PC-9 (cell line): ENCODE results near the gene MTHFD1. TPM values are rescaled to one million over a fixed set of nuclear protein-coding genes. Genes with fewer than 3 reads are reported as not detected.

Experiments
- BruUV-seq: library from RNA; stranded (reverse); fragments of 400-500 nt; replicated peaks from 2 replicates; lab custom pipeline; 2021; lab: Mats Ljungman, UMichigan
- CTCF ChIA-PET: fragments of 300-600 bp; sonication (Branson Sonifier 250); formaldehyde crosslinking; loops from one replicate; lab custom pipeline; 2022; ENCODE audit warnings: antibody characterized with exemption; lab: Charles Lee
- POLR2A ChIA-PET: fragments of 300-600 bp; sonication (Branson Sonifier 250); formaldehyde crosslinking; loops from one replicate; lab custom pipeline; 2022; ENCODE audit warnings: antibody characterized with exemption; ENCODE audit not compliant: unreplicated experiment; lab: Charles Lee
- DNase-seq, 2 experiments: peaks; one replicate each; pipeline versions ENCODE4 v3.0.0 to v3.0.0-alpha.2; 2015 to 2022; ENCODE audit warnings: mixed read lengths in 1 of 2
- H2AFZ ChIP-seq: fragments of 200-600 bp; sonication (generic); 2 replicates; pipeline ENCODE4 v1.8.1; 2017; ENCODE audit warnings: antibody characterized with exemption
- H3F3A ChIP-seq: fragments of 200-600 bp; sonication (generic); 2 replicates; pipeline ENCODE4 v1.8.1; 2017; ENCODE audit warnings: antibody characterized with exemption, mild to moderate bottlenecking, low read depth; ENCODE audit not compliant: insufficient read depth
- H3K27ac ChIP-seq: fragments of 200-600 bp; sonication (generic); 2 replicates; pipeline ENCODE4 v1.6.1; 2016; ENCODE audit warnings: mixed run types
- H3K27me3 ChIP-seq: fragments of 200-600 bp; sonication (generic); 2 replicates; pipeline ENCODE4 v1.6.1; 2016; ENCODE audit warnings: low read depth, mixed run types; ENCODE audit not compliant: insufficient read depth
- H3K36me3 ChIP-seq: fragments of 200-600 bp; sonication (generic); 2 replicates; pipeline ENCODE4 v1.6.1; 2016; ENCODE audit warnings: low read depth, mixed run types
- H3K4me1 ChIP-seq: fragments of 200-600 bp; sonication (generic); replicated peaks from 2 replicates; pipeline ENCODE4 v1.6.1; 2016; ENCODE audit warnings: mixed run types; ENCODE audit not compliant: insufficient read depth
- H3K4me2 ChIP-seq: fragments of 200-600 bp; sonication (generic); 2 replicates; pipeline ENCODE4 v1.6.1; 2017; ENCODE audit warnings: mixed run types
- H3K4me3 ChIP-seq: fragments of 200-600 bp; sonication (generic); 2 replicates; pipeline ENCODE4 v1.6.1; 2016; ENCODE audit warnings: mixed run types
- H3K79me2 ChIP-seq: fragments of 200-600 bp; sonication (generic); 2 replicates; pipeline ENCODE4 v1.6.1; 2017; ENCODE audit warnings: low read depth, mixed run types
- H3K9me2 ChIP-seq: fragments of 200-600 bp; sonication (generic); 2 replicates; pipeline ENCODE4 v1.8.1; 2017; ENCODE audit warnings: mild to moderate bottlenecking; ENCODE audit not compliant: insufficient read depth
- H3K9me3 ChIP-seq: fragments of 200-600 bp; sonication (generic); 2 replicates; pipeline ENCODE4 v1.8.1; 2016; ENCODE audit warnings: low read depth; ENCODE audit not compliant: insufficient read depth
- H4K20me1 ChIP-seq: fragments of 200-600 bp; sonication (generic); 2 replicates; pipeline ENCODE4 v1.8.1; 2017; ENCODE audit not compliant: insufficient read depth
- CTCF ChIP-seq: fragments of 200-600 bp; sonication (generic); conservative IDR thresholded peaks from 2 replicates; pipeline ENCODE4 v1.6.1; 2017; ENCODE audit warnings: mixed run types, antibody characterized with exemption, mild to moderate bottlenecking, moderate library complexity
- EZH2 ChIP-seq: fragments of 200-600 bp; sonication (generic); IDR thresholded peaks from 2 replicates; pipeline ENCODE4 v1.8.0; 2017; ENCODE audit warnings: antibody characterized with exemption, low read depth
- intact Hi-C: fragments of 100-400 bp; cut with micrococcal nuclease; formaldehyde crosslinking; loops from one replicate; pipeline ENCODE4 v1.10.0; 2022; ENCODE audit not compliant: unreplicated experiment
- total RNA-seq: library from RNA; stranded (reverse); gene quantifications from 2 replicates; pipeline ENCODE4 v1.2.3, GENCODE V29; 2021

MTHFD1 gene
- total RNA-seq, 1 experiment from 2014 or later = 161 TPM

DNA sequence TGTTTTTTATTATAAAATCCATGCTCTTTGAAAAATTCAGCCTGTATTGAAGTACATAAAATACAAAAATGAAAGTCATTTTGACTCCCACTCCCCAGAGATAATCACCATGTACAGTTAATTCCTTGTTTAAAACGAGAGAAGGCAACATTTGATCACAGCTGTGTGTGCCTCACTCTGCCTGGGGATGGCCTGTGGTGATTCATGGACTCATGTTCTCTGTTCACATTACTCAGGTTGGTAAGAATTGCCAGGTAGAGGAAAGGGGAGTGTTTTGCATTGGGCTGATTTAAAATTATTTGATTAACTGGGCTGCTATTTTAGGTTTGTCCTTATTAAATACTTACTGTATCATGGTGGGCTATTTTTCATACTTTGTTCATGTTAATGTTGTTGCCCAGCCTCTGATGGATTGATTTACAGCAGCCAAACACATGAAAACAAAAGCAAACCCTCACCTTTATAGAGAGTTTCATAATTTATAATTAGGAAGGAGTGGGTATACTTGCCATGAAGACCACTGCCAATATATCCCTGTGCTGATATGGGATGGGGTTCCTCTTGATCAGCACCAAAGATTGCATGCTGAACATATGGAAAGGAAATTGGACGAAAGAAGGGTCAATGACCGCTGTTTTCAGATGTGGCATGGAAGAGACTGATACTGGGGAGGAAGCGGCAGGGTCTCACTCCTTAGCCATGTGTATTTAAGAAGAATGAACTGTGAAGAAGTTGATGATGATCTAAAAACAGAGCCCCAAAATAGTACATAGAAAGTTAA lies 119.4 kb downstream of the MTHFD1 start:
- ChIA-PET POLR2A (interaction anchor here (0.5 to 0.7 kb wide), 2 partner anchors 65 to 87 kb away, joined by 3 to 5 read pairs; no protein-coding TSS in a partner anchor), CTCF (no interaction called here)
- TF ChIP-seq EZH2 (no peak), CTCF (no peak)
- Histone ChIP-seq H3K36me3 (0 out of 2 replicates have a peak, but pooled peaks cover 8% of the 10 kb centered on the region), H3F3A (peaks cover 38% of the 10 kb centered on the region; the same call in 1 of the 2 replicates), H3K79me2 (peaks cover 85% of the 10 kb centered on the region), H2AFZ (no peak overlapping the region), H3K9me2 (no peaks in the 10 kb centered on the region), H3K9me3 (no peaks in the 10 kb centered on the region), H3K4me1 (peaks cover 49% of the 10 kb centered on the region), H3K4me2 (peak overlapping the region; percentile 82), H3K27ac (peak overlapping the region; percentile 32), H3K27me3 (no peaks in the 10 kb centered on the region), H4K20me1 (peaks cover 43% of the 10 kb centered on the region), H3K4me3 (peak overlapping the region; percentile 61; the same call in 1 of the 2 replicates)
- intact Hi-C loops = loop anchor here (10.0 kb wide), 2 partner anchors 197 to 407 kb away; partner anchors contain the start of genes CHURC1 and PLEKHG3
- DNase-seq = peak in 1 of 2 experiments; percentile 67
- BruUV-seq = no TSS peak

- H3K4me3 ChIP-seq = no peak overlapping the region
- 0 out of 2 replicates have a peak, but pooled peaks cover 8% of the 10 kb centered on the region for H3K36me3 ChIP-seq
- H3K9me2 ChIP-seq = no peaks in the 10 kb centered on the region
- peaks cover 85% of the 10 kb centered on the region for H3K79me2 ChIP-seq
- no peaks in the 10 kb centered on the region for H3K27me3 ChIP-seq
- ChIA-PET POLR2A (interaction anchor here (0.6 to 0.7 kb wide), 2 partner anchors 54 to 157 kb away, joined by 3 to 4 read pairs; no protein-coding TSS in a partner anchor), CTCF (no interaction called here)
- no TSS peak for BruUV-seq
- H3K27ac ChIP-seq = 0 out of 2 replicates have a peak overlapping the region, but pooled peaks have one; percentile 32
- H3K4me1 ChIP-seq = peaks cover 48% of the 10 kb centered on the region
- H3K9me3 ChIP-seq = no peaks in the 10 kb centered on the region
- H3F3A ChIP-seq = peaks cover 30% of the 10 kb centered on the region; the same call in 1 of the 2 replicates
- peak overlapping the region; percentile 8; the same call in 1 of the 2 replicates for H3K4me2 ChIP-seq
- intact Hi-C loops = loop anchor here (10.0 kb wide), 2 partner anchors 197 to 407 kb away; partner anchors contain the start of genes CHURC1 and PLEKHG3
- no peak for DNase-seq
- H4K20me1 ChIP-seq = peaks cover 43% of the 10 kb centered on the region
- no peak overlapping the region for H2AFZ ChIP-seq
- TF ChIP-seq EZH2 (no peak), CTCF (no peak)
These were observed 120.1 kb downstream of the MTHFD1 start for GRCh38 chr14:64508215-64508776.

- H3K9me3 ChIP-seq = no peaks in the 10 kb centered on the region
- TF ChIP-seq CTCF = no peak
- no peak for TF ChIP-seq EZH2
- H3K36me3 ChIP-seq = peaks cover 10% of the 10 kb centered on the region; the same call in 1 of the 2 replicates
- DNase-seq = no peak
- H3K27me3 ChIP-seq = no peaks in the 10 kb centered on the region
- no peak overlapping the region for H3K27ac ChIP-seq
- no peak overlapping the region for H3K4me3 ChIP-seq
- H3K4me1 ChIP-seq = peaks cover 50% of the 10 kb centered on the region
- POLR2A ChIA-PET = interaction anchor here (0.7 kb wide), 1 partner anchor 53 kb away, joined by 3 read pairs; no protein-coding TSS in a partner anchor
- no peak overlapping the region for H3K4me2 ChIP-seq
- CTCF ChIA-PET = interaction anchor here (0.7 kb wide), 1 partner anchor 116 kb away, joined by 3 read pairs; no protein-coding TSS in a partner anchor
- H3K9me2 ChIP-seq = no peaks in the 10 kb centered on the region
- BruUV-seq = no TSS peak
- H4K20me1 ChIP-seq = peaks cover 47% of the 10 kb centered on the region
- no peak overlapping the region for H2AFZ ChIP-seq
- H3K79me2 ChIP-seq = peaks cover 91% of the 10 kb centered on the region
- H3F3A ChIP-seq = peaks cover 30% of the 10 kb centered on the region; the same call in 1 of the 2 replicates
- intact Hi-C loops = loop anchor here (10.0 kb wide), 2 partner anchors 196 to 406 kb away; partner anchors contain the start of genes CHURC1 and PLEKHG3
These were observed 120.9 kb downstream of the MTHFD1 start for GRCh38 chr14:64509036-64509435.
